Measurements from ENCODE around the gene ING4. TPM values are rescaled to one million over a fixed set of nuclear protein-coding genes. Genes with fewer than 3 reads are reported as not detected.

ING4 gene
- total RNA-seq, 1 experiment from 2014 or later = 23.0 TPM

- no peak for ATAC-seq
- Mint-ChIP-seq H3K27ac (no peak overlapping the region), H3K4me1 (peaks cover 16% of the 10 kb centered on the region), H3K27me3 (ENCODE audit: low read depth) (peaks cover 34% of the 10 kb centered on the region), H3K9me3 (no peaks in the 10 kb centered on the region), H3K4me3 (no peak overlapping the region), H3K36me3 (no peaks in the 10 kb centered on the region)
- CTCF ChIA-PET = interaction anchor here (1.0 to 6.7 kb wide), 9 partner anchors 13 to 135 kb away, joined by 3 to 111 read pairs (median 5); partner anchors contain the start of genes ACRBP and COPS7A
- POLR2A ChIA-PET = interaction anchor here (0.8 kb wide), 1 partner anchor 71 kb away, joined by 3 read pairs; the partner anchor contains the start of gene ZNF384
- no peak for DNase-seq (ENCODE audit: low spot score)
- TF ChIP-seq RORB (CRISPR knock-in tag; IDR thresholded peaks at IDR 0.05) (no peak), IRF2 (CRISPR knock-in tag; IDR thresholded peaks at IDR 0.05; ENCODE audit: borderline replicate concordance, low read depth) (no peak), ZBTB43 (CRISPR knock-in tag; IDR thresholded peaks at IDR 0.05) (no peak), HMGA2 (CRISPR knock-in tag; IDR thresholded peaks at IDR 0.05) (no peak), ZBTB21 (CRISPR knock-in tag; IDR thresholded peaks at IDR 0.05; ENCODE audit: borderline replicate concordance) (no peak), NFE2L1 (CRISPR knock-in tag; IDR thresholded peaks at IDR 0.05) (no peak), ETV6 (CRISPR knock-in tag; IDR thresholded peaks at IDR 0.05) (no peak), FOXK1 (CRISPR knock-in tag; IDR thresholded peaks at IDR 0.05) (no peak)
- TF ChIP-seq, protein P1, sequence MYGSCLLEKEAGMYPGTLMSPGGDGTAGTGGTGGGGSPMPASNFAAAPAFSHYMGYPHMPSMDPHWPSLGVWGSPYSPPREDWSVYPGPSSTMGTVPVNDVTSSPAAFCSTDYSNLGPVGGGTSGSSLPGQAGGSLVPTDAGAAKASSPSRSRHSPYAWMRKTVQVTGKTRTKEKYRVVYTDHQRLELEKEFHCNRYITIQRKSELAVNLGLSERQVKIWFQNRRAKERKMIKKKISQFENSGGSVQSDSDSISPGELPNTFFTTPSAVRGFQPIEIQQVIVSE (CRISPR knock-in tag; IDR thresholded peaks at IDR 0.05; ENCODE audit: borderline replicate concordance) = no peak
- TF ChIP-seq, protein P2, sequence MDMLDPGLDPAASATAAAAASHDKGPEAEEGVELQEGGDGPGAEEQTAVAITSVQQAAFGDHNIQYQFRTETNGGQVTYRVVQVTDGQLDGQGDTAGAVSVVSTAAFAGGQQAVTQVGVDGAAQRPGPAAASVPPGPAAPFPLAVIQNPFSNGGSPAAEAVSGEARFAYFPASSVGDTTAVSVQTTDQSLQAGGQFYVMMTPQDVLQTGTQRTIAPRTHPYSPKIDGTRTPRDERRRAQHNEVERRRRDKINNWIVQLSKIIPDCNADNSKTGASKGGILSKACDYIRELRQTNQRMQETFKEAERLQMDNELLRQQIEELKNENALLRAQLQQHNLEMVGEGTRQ (CRISPR knock-in tag; IDR thresholded peaks at IDR 0.05) = no peak
These were observed 44.3 kb downstream of the ING4 start for GRCh38 chr12:6618483-6619225.

DNA sequence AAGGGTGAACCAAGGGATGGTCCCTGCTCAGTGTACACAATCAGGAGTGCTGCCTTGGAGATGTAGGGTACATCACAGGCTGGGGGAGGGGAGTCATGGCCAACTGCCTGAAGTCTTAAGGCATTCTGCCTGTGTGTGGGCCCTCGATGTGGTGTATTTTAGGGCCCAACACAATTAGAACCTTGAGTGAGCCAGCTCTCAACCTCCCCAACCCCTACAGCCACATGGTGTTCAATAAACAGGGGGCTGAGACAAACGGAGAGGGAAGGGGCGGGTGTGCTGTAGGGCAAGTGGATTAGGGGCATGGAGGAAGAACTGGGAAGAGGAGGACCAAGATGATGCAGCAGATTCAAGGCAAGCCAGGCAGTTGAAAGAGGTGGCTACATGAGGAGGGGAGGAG is 47.1 kb downstream of the ING4 start:
- H3K27ac Mint-ChIP-seq = no peak overlapping the region
- CTCF ChIA-PET = interaction anchor here (0.9 to 2.0 kb wide), 2 partner anchors 14 to 69 kb away, joined by 3 to 10 read pairs; no protein-coding TSS in a partner anchor
- no peaks in the 10 kb centered on the region for H3K36me3 Mint-ChIP-seq
- peaks cover 38% of the 10 kb centered on the region for H3K4me1 Mint-ChIP-seq
- no peak overlapping the region for H3K4me3 Mint-ChIP-seq
- DNase-seq (ENCODE audit: low spot score) = no peak
- peaks cover 25% of the 10 kb centered on the region for H3K27me3 Mint-ChIP-seq (ENCODE audit: low read depth)
- no peak for ATAC-seq
- POLR2A ChIA-PET = interaction anchor here (1.3 kb wide), 1 partner anchor 10 kb away, joined by 3 read pairs; no protein-coding TSS in a partner anchor
- no peaks in the 10 kb centered on the region for H3K9me3 Mint-ChIP-seq
- TF ChIP-seq ZNF416 (CRISPR knock-in tag; IDR thresholded peaks at IDR 0.05) = no peak
- TF ChIP-seq ZNF232 (CRISPR knock-in tag; IDR thresholded peaks at IDR 0.05) = no peak
- no peak for TF ChIP-seq SP1 (CRISPR knock-in tag; conservative IDR thresholded peaks at IDR 0.05)
- no peak for TF ChIP-seq ZNF396 (CRISPR knock-in tag; IDR thresholded peaks at IDR 0.05; ENCODE audit: borderline replicate concordance)
- TF ChIP-seq, protein P3, sequence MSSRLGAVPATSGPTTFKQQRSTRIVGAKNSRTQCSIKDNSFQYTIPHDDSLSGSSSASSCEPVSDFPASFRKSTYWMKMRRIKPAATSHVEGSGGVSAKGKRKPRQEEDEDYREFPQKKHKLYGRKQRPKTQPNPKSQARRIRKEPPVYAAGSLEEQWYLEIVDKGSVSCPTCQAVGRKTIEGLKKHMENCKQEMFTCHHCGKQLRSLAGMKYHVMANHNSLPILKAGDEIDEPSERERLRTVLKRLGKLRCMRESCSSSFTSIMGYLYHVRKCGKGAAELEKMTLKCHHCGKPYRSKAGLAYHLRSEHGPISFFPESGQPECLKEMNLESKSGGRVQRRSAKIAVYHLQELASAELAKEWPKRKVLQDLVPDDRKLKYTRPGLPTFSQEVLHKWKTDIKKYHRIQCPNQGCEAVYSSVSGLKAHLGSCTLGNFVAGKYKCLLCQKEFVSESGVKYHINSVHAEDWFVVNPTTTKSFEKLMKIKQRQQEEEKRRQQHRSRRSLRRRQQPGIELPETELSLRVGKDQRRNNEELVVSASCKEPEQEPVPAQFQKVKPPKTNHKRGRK (CRISPR knock-in tag; IDR thresholded peaks at IDR 0.05; ENCODE audit: borderline replicate concordance) = no peak
- TF ChIP-seq AR (CRISPR knock-in tag; IDR thresholded peaks at IDR 0.05) = no peak
- TF ChIP-seq, protein P4, sequence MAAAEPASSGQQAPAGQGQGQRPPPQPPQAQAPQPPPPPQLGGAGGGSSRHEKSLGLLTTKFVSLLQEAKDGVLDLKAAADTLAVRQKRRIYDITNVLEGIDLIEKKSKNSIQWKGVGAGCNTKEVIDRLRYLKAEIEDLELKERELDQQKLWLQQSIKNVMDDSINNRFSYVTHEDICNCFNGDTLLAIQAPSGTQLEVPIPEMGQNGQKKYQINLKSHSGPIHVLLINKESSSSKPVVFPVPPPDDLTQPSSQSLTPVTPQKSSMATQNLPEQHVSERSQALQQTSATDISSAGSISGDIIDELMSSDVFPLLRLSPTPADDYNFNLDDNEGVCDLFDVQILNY (CRISPR knock-in tag; IDR thresholded peaks at IDR 0.05) = no peak
- no peak for TF ChIP-seq EMX1 (CRISPR knock-in tag; IDR thresholded peaks at IDR 0.05)
- TF ChIP-seq FOXP4 (CRISPR knock-in tag; IDR thresholded peaks at IDR 0.05) = no peak
